SHP77 (cell line): ENCODE data around the gene PRRC2B.
"Not testable (repeated sequence)": the region's sequence is repeated elsewhere in the genome, so short reads cannot be mapped to it uniquely, and the experiment has no call there.

Experiments
- DNase-seq, 2 experiments: peaks; one replicate each; lab custom pipeline; 2025; lab: John Stamatoyannopoulos, UW

The PRRC2B gene

DNA sequence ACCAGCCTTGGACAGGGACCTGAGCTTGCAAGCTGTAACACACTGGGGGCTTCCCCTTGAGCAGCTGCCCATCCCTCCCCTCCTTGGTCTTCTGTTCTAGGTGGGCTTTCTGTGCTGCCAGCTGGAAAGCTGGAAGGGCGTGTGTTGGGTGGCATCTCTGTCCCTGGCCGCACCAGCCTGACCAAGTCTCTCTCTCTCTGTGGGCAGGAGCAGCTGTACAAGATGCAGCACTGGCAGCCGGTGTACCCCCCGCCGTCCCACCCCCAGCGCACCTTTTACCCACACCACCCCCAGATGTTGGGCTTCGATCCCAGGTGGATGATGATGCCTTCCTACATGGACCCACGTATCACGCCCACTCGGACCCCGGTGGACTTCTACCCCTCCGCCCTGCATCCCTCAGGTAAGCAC lies 76.7 kb downstream of the PRRC2B start:
- DNase-seq = no peak

DNA sequence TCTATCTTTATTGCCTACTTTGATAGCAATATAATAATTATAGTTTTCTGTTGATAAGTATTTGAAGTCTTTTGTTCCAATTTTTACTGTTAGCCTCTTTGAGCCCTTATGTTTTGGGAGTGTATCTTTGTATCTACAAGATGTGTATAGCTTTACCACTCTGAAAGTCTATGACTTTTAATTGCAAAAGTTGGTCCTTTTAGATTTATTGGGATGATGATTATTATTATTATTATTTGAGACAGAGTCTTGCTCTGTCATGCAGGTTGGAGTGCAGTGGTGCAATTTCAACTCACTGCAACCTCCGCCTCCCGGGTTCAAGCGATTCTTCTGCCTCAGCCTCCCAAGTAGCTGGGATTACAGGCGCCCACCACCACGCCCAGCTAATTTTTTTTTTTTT lies 78.2 kb downstream of the PRRC2B start:
- not testable (repeated sequence) for DNase-seq

DNA sequence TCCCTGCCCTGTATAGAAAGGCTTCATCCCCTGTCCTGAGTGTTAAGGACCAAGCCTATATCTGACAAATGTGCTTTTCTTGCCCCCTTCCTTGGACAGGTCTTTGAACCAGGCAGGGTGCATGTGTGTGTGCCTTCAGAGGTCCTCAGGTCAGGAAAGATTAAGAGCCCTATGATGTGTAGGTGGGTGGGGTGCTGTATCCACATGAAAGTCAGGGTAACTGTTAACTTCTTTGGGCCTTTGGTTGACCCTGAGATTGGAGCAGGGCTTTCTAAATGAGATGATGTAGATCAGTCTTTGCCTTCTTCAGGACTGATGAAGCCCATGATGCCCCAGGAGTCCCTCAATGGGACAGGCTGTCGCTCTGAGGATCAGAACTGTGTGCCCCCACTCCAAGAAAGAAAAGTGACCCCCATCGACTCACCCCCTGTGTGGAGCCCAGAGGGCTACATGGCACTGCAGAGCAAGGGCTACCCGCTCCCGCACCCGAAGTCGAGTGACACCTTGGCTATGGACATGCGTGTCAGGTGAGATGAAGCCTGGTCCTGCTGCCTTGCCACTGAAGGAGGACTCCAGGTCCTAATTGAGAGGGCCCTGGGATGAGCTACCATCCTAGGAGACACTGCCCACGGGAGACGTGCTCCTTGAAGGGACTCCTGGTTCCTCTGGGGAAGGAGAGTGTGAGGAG lies 79.5 kb downstream of the PRRC2B start:
- no peak for DNase-seq

DNA sequence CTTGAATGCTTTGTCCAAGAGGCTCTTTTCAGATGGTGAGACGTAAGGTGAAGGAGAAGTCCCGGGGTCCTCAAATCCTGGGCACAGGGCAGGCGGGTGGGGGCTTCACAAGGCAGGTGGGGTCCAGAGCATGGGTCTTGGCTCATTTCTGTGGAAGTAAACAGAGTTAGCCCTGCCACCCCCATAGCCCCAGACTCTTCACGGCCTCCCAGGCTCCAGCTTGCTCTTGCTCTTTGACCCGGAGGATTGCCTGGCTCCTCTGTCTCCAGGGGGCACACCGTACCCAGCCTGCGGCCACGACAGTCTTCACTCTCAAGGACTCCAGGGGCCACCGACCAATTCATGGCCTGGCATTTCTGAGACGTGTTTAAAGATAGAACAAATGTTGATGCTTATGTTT lies 80.0 kb downstream of the PRRC2B start:
- no peak for DNase-seq

DNA sequence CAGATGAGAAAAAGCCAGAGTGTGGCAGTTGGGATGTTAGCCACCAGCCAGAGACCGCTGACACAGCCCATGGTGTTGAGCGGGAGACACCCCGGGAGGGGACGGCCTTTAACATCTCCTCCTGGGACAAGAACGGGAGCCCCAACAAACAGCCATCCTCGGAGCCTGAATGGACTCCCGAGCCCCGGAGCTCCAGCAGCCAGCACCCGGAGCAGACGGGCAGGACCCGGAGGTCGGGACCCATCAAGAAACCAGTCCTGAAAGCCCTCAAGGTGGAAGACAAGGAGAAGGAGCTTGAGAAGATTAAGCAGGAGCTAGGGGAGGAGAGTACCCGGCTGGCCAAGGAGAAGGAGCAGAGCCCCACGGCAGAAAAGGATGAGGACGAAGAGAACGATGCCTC lies 80.8 kb downstream of the PRRC2B start:
- DNase-seq = no peak

DNA sequence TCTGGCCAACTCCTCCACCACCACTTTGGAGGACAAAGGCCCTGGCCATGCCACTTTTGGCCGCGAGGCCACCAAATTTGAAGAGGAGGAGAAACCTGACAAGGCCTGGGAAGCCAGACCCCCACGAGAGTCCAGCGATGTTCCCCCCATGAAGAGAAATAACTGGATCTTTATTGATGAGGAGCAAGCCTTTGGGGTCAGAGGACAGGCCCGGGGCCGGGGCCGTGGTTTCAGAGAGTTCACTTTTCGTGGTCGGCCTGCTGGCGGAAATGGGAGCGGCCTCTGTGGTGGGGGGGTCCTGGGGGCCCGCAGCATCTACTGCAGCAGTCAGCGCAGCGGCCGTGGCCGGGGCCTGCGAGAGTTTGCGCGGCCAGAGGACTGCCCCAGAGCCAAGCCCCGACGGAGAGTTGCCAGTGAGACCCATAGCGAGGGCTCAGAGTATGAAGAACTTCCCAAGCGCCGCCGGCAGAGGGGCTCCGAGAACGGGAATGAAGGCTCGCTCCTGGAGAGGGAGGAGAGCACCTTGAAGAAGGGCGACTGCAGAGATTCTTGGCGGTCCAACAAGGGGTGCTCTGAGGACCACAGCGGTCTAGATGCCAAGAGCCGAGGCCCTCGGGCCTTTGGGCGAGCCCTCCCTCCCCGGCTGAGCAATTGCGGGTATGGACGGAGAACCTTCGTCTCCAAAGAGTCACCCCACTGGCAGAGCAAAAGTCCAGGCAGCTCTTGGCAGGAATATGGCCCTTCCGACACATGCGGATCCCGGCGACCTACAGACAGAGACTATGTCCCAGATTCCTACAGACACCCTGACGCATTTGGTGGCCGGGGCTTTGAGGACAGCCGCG lies 81.4 kb downstream of the PRRC2B start:
- DNase-seq = no peak

DNA sequence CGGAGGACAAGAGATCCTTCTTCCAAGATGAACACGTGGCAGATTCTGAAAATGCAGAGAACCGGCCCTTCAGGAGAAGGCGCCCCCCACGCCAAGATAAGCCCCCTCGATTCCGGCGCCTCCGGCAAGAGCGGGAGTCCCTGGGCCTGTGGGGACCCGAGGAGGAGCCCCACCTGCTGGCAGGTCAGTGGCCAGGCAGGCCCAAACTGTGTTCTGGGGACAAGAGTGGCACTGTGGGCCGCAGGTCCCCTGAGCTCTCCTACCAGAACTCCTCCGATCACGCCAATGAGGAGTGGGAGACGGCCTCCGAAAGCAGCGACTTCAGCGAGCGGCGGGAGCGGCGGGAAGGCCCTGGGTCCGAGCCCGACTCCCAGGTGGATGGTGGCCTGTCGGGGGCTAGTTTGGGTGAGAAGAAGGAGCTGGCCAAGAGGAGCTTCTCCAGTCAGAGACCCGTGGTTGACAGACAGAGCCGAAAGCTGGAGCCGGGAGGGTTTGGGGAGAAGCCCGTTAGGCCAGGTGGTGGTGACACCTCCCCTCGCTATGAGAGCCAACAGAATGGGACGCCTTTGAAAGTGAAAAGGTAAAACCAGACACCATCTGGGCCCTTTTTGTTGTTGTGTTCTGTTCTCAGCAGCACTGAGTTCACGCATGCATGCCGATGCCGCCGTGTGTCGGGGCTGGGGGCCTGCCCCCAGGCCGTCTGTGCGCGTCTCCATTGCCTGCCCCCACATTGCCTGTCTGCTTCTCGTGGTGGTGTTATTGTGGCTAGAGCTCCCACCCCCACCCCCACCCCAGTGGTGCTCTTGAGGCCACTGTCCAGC lies 82.3 kb downstream of the PRRC2B start:
- DNase-seq = no peak

DNA sequence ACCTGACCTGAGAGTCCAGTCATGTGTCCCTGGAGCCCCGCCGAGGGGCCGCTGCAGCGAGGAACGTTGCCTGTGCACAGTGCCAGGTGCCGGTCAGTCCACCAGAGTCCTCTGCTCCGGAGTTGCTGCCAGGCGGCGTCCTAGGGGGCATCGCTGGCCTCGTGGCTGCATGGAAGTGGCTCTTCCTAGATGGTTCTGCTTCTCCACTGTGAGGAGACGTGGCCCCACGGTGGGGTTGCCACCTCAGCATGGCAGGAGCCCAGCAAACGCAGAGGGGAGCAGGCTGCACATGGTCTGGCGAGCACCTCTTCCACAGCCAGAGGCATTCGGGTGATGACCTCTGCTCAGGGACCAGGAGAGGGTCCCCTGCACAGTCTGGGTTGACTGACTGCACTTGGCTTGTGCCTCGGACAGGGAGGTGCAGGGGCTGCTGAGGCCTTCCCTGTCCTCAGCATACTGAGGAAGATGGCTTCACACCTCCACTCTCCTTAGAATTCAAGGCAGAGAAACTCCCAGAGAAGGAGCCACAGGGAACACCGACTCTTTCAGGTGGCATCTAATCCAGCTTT lies 83.0 kb downstream of the PRRC2B start:
- DNase-seq = no peak

DNA sequence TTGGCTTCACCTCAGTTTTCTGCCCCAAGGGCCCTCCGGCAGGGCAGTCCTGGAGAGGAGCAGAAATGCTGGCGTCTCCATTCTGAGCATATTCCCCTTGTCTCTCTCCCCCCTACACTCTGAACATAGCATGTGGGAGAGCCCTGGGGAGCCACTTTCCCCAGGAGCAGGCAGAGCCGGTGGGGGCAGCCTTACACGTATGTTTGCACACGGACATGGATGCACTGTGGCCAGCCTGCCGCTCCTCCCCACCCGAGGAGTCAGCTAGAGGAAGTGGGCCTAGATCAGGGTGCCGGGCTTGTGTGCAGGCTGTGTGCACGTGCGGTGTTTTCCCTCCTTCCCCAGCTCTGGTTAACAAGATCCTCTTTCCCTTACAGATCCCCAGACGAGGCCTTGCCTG lies 83.5 kb downstream of the PRRC2B start:
- no peak for DNase-seq

DNA sequence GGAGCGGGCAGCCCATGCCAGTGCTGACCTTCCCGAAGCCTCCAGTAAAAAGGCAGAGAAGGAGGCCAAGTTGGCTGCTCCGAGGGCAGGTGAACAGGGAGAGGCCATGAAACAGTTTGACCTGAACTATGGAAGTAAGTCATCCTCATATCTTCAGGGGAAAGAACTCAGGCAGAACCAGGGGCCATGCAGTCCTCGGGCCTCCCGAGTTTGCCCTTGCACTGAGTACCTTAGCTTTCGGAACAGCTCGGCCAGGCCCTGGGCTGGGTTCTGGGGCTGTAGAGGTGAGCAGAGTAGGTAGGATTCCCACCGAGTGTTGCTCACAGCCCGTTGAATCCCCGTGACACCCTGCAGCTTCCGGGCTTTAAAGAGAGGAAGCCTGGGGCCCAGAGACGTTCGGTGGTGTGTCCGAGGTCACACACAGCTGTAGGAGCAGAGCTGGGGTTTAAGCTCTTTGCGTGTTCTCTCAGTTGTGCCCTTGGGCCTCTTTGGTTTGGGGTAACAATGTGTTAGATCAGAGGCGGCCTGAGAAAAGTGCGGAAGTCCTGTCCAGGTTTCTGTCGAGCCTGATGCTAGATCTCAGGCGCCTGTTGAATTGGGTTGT lies 84.0 kb downstream of the PRRC2B start:
- no peak for DNase-seq

DNA sequence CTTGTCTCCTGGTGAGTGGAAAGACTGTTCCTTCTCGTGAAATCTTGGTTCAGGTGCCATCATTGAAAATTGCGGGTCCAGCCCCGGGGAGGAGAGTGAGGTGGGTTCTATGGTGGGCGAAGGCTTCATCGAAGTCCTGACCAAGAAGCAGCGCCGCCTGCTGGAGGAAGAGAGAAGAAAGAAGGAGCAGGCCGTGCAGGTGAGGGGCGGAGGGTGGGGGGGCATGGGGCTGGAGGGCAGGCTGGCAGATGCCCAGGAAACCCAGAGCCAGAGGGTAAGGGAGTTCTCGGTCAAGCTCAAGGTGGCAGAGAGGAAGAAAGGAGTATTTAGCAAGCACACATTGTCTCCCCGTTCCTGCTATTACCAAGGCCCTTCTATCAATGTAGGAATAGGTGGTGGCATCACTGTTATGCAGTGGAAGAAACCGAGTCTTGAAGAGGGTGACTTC lies 84.6 kb downstream of the PRRC2B start:
- peak; percentile 33 for DNase-seq

DNA sequence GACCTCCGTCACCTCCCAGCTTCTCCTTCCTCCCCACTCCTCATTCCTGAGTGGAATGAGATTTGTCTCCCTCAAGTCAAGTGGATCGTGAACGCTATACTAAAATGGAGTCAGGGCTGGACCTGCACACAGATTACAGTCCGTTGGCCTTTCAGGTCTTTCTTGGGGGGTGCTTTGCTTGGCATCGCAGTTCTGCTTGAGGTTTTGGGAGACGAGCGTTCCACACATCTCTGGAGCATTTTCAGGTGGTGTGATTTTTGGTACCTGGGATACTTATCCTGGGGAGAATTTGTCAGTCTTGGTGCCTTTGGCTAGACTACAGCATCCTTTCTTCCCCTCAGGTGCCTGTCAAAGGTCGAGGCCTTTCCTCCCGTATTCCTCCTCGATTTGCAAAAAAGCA lies 85.0 kb downstream of the PRRC2B start:
- DNase-seq = no peak

DNA sequence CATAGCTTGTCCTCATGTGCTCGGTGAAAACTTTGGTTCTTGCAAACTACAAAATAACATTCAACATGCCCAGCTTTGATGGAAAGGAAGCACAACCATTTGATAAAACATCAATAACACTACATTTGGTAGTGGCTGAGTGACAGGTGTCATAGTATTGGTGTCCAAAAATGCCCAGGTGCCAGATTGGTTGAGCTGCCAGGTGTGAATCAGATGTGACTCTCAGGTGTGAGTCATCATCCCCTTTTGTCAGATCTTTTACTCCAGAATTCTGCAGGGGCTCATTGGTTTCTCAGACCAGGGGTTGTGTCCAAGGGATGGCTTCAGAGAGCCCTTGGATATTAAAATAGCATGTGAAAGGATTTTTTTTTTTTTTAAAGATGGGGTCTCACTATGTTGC lies 86.4 kb downstream of the PRRC2B start:
- DNase-seq = no peak

DNA sequence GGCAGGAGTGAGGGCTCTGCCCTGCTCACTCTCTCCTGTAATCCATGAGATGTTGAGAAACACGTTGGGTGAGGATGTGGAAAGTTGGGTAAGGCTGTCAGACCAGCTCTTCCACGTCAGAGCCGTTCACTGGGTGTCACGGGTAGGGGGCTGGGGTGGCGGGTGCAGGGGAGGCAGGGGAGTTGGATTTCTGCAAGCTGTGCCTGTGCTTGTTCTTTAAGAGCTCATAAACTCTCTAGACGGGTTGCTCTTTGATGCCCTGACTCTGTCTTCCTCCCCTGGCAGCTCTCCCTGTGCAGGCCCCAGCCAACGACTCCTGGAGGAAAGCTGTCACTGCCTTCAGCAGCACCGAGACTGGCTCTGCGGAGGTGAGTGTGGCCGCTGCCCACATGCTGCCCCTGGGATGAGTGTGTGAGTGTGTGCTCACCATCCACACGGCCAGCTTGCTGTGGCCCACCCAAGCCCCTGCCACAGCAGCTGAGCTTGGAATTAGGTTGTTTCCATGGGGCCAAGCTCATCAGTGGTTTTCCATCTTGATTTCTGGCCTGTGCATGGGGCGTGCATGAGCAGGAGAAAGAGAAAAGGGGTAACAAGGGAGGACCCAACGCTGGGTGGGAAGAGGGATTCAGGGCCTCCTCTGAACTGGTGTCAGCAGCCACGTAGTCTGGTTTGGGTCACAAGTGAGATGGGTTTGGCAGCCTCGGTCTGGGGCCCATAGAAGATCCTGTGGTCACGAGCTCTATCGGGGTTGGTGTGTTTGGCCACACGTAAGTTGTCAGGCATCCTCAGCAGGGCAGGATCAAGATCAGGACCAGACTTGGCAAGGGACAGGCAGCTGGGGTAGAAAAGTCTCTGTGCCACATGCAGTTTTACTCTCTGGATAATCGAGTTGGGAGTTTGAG lies 87.8 kb downstream of the PRRC2B start:
- DNase-seq = no peak

DNA sequence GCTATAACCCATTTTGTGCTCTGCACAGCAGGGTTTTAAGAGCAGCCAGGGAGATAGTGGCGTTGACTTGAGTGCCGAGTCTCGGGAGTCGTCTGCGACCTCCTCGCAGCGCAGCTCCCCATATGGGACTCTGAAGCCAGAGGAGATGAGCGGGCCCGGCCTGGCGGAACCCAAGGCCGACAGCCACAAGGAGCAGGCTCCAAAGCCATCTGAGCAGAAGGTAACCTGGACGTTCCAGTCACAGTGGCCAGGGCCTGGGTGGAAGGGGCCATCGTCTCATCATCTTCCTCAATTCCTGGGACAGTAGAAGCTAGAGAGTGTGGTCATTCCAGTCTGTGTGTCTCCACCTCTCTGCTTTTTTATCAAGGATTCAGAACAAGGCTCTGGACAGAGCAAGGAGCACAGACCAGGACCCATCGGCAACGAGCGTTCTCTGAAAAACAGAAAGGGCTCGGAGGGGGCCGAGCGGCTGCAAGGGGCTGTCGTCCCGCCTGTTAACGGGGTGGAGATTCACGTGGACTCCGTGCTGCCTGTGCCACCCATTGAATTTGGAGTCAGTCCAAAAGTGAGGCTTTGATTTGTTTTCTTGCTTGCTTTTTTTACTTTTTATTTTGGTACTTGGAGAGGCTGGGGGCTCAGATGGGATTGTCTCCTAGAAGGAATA lies 88.6 kb downstream of the PRRC2B start:
- DNase-seq = no peak

DNA sequence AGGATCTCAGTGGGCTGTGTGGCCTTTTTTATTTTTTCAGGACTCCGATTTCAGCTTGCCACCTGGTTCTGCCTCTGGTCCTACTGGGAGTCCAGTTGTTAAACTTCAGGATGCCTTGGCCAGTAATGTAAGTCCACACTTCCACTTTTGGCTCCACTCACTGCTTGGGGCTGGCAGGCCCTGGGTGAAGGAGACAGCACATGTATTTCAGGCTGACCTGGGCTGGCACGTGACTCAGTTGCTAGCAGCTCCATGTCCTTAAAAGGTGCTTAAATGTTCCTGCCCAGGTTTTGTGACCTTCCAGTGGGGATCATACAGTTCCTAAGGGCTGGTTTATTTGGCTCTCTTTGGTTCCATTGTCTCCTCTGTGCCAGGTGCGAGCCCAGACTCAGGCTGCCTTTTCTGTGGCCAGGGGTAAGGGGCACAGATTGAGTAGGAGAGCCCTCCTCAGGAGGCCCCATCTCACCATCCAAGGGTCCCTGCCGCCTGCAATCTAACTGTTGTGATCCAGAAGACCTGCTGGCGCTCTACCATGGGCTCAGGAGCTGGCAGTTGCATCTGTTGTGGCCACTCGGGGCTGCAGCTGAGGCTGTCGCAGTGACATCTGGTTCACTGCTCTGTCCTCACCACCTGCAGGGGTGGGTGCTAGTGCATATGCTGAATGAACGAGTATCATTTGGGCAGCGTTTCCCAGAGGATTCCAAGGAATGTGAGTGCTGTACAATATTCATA lies 89.6 kb downstream of the PRRC2B start:
- DNase-seq = no peak

DNA sequence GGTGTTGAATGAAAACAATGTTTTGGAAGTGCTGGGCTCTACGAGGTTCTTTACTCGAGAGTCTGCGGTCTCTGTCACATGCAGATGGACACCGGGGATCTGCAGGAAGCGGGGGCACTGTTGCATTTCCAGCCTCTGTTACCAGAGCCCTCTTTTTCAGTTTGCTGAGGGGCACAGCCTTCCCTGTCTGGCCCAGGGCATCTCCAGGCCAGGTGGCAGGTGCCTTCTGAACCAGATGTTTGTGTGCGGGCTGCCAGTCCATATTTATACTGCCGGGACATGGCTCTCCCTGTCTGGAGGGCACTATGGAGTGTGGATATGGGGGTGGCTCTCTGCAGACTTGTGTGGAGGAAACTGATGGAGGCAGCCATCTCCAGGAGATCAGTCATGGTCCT lies 90.2 kb downstream of the PRRC2B start:
- DNase-seq = no peak

DNA sequence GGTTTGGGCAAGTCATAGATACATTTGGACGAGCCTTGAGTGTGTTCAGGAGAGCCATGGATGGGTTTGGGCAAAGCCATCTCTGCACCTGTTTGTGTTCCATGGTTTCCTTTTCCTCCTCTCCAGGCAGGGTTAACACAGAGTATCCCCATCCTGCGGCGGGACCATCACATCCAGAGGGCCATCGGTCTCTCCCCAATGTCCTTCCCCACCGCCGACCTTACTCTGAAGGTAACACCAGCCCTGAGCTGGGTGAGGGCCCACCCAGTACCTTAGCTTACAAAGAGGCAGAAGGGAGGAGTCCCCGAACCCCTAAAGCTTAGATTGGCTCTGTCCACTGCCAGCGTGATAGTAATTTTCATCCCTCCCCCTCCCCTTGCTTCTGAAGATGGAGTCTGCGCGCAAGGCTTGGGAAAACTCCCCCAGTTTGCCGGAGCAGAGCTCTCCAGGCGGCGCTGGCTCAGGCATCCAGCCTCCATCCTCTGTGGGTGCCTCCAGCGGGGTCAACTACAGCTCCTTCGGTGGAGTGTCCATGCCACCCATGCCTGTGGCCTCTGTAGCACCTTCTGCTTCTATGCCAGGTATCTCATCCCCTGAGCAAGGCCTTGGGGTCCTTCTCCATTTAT lies 90.8 kb downstream of the PRRC2B start:
- no peak for DNase-seq

DNA sequence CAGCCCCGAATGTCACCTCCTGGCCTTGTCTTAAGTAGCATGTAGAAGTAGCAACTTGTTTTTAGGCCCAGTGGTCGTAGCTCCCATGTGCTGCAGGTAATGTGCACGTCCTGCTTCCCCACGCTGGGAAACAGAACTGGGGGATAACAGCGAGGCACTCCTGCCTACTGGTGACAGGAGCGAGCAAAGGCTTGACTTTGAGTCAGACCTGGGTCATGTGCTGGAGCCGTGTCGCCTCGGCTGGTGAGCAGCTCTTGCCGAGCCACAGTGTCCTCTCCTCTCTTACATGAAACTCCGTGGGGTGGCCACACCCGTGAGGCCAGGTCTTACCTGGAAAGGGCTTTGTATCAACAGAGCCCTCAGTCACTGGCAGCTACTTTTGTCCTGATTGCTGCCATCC lies 91.3 kb downstream of the PRRC2B start:
- DNase-seq = no peak
